ENCODE data around the gene COPS7A.
"Not testable (repeated sequence)": the region's sequence is repeated elsewhere in the genome, so short reads cannot be mapped to it uniquely, and the experiment has no call there.

The COPS7A gene

DNA sequence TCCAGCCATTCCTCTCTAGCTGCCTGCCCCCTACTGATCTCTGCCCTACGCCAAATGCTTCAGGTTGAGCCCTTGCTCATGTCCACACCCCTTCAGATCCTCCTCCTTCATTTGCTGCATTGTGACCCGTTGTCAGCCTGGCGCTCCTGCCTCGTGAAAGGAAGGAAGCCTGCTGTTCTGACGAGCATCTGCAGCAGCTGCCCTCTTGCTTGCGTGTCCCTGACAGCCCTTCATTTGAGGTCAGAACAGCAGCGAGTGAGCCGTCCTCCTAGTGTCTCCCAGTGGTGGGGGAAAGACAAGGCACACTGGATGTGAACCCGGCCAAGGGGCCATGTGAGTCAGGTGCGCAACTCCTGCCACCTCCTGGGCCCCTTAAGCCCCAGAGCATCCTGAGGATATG, 20.2 kb upstream of the COPS7A start:
- no peak for DNase-seq

GRCh38 chr12:6708351-6708750, 15.5 kb upstream of the COPS7A start:
- not testable (repeated sequence) for DNase-seq

DNA sequence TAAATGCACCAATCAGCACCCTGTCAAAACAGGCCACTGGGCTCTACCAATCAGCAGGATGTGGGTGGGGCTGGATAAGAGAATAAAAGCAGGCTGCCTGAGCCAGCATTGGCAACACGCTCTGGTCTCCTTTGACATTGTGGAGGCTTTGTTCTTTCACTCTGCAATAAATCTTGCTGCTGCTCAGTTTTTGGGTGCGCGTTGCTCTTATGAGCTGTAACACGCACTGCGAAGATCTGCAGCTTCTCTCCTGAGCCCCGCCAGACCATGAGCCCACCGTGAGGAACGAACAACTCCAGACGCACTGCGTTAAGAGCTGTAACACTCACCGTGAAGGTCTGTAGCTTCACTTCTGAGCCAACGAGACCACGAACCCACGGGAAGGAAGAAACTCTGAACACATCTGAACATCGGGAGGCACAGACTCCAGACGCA, 14.9 kb upstream of the COPS7A start:
- DNase-seq, result no peak

DNA sequence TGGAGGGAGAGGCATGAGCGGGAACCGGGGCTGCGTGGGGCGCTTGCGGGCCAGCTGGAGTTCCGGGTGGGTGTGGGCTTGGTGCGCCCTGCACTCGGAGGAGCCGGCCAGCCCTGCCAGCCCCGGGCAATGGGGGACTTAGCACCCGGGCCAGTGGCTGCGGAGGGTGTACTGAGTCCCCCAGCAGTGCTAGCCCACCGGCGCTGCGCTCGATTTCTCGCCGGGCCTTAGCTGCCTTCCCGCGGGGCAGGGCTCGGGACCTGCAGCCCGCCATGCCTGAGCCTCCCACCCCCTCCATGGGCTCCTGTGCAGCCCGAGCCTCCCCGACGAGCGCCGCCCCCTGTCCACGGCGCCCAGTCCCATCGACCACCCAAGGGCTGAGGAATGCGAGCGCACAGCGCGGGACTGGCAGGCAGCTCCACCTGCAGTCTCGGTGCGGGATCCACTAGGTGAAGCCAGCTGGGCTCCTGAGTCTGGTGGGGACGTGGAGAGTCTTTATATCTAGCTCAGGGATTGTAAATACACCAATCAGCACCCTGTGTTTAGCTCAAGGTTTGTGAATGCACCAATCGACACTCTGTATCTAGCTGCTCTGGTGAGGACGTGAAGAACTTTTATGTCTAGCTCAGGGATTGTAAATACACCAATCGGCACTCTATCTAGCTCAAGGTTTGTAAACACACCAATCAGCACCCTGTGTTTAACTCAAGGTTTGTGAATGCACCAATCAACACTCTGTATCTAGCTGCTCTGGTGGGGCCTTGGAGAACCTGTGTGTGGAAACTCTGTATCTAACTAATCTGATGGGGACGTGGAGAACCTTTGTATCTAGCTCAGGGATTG, 7.6 kb upstream of the COPS7A start:
- not testable (repeated sequence) for DNase-seq

GRCh38 chr12:6716874-6717437, 6.9 kb upstream of the COPS7A start:
- DNase-seq, result no peak

DNA sequence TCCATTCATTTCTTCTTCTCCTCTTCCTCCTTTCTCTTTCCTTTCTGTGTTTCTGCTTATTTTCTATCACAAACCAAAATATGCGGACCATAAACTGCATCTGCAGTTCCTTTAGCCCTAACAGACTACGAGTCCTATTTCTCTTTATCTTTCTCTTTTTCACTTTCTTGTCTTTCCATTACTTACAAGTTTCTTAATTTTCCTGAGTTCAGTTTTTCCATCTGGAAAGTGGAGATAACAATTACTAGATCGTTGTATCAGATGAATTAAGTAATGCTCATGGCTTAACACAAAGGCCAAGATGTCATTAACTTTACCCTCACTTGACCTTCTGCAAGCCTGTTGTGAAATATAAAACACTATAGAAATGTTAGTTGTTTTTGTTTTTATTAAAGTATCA, 983 bp upstream of the COPS7A start:
- no peak for DNase-seq

DNA sequence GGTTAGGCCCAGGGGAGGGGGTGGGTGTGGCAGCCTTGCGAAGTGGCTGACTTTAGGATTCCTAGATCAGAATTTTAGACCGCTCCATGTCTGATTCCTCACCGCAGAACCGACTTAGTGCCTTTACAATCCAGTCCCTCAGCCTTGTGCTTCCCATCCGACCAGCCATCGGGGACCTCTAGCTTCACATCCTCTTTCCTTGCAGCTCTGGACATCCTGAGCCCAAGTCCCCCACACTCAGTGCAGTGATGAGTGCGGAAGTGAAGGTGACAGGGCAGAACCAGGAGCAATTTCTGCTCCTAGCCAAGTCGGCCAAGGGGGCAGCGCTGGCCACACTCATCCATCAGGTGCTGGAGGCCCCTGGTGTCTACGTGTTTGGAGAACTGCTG, 557 bp downstream of the COPS7A start:
- no peak for DNase-seq

DNA sequence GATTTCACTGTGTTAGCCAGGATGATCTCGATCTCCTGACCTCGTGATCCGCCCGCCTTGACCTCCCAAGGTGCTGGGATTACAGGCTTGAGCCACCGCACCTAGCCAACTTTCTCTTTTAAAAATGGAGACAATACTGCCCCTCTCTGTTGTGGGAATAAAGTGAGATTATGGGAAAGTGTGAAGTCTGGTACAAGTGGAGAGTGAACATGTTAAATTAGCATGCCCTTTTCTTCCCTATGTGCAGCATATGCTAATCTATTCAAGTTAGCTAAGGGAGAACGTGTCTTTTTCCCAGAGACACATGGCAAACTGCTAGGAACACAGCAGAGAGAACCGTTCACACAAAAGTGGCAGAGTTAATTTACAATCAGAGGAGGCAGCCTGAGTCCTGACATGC, 1.5 kb downstream of the COPS7A start:
- DNase-seq, result no peak

- DNase-seq, result no peak
Observed at GRCh38 chr12:6729186-6729585, 5.3 kb downstream of the COPS7A start.

DNA sequence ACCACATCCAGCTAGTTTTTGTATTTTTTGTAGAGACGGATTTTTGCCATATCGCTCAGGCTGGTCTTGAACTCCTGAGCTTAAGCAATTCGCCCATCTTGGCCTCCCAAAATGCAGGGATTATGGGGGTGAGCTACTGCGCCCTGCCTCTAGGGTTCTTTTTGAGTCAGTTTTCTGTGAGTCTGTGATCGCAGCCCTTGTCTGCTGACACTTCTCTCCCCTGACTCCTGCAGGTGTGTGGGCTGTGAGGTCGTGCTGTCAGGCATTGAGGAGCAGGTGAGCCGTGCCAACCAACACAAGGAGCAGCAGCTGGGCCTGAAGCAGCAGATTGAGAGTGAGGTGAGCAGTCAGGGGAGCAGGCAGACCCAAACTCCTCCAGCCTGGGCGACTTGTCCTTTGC, 6.3 kb downstream of the COPS7A start:
- DNase-seq, result no peak

- no peak for DNase-seq
Observed at GRCh38 chr12:6734506-6735387, 10.9 kb downstream of the COPS7A start.

- peak; percentile 36 for DNase-seq
Observed at GRCh38 chr12:6735448-6736191, 11.8 kb downstream of the COPS7A start.

GRCh38 chr12:6736754-6737153, 12.9 kb downstream of the COPS7A start:
- no peak for DNase-seq

DNA sequence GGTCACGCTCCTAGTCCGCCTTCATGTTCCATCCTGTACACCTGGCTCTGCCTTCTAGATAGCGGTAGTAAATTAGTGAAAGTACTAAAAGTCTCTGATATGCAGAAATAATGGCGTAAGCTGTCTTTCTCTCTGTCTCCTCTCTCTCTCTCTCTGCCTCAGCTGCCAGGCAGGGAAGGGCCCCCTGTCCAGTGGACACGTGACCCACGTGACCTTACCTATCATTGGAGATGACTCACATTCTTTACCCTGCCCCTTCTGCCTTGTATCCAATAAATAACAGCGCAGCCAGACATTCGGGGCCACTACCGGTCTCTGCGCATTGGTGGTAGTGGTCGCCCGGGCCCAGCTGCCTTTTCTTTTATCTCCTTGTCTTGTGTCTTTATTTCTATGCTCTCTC, 18.2 kb downstream of the COPS7A start:
- not testable (repeated sequence) for DNase-seq

- DNase-seq, result no peak
Observed at GRCh38 chr12:6742834-6743233, 19.0 kb downstream of the COPS7A start.

DNA sequence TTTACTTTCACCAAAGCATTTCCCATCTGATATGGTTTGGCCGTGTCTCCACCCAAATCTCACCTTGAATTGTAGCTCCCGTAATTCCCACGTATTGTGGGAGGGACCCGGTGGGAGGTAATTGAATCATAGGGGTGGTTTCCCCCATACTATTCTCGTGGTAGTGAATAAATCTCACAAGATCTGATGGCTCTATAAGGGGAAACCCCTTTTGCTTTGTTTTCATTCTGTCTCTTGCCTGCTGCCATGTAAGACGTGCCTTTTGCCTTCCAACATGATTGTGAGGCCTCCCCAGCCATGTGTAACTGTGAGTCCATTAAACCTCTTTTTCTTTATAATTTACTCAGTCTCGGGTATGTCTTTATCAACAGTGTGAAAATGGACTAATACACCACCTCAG, 19.5 kb downstream of the COPS7A start:
- DNase-seq, result not testable (repeated sequence)

DNA sequence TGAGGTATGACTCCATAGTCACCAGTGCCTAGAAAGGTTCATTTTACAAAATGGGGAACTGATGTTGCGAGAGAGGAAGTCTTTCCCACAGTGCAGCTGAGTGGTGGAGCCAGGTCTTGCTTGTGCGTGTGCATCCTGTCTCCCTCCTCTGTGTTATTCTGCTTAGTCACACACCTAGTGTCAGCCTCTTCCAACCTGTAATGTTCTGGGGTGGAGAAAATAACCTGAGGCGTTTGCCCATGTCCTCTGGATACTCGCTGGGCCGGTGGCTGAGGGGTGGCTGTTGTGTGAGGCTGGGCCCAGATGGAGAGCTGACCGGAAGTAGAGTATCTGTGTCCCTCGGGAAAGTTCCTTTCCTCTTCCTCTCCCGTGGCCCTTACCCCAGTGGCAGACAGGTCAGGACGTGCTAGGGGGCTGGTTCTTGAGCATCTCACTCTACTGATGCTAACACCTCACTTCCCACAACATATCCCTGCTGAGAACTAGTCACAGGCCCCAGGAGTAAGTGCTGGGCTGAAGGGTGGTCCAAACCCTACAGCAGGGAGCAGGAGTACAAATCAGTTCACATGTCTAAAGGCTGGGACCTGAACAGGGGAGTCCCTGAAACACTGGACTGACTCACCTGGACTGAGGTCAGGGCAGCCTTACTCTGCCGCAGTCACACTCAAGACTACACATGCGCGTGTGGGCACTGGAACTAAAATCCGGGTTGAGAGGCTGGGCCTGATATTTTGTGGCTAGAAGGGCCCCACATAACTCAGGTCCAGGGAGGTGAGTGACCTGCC, 22.1 kb downstream of the COPS7A start:
- no peak for DNase-seq

DNA sequence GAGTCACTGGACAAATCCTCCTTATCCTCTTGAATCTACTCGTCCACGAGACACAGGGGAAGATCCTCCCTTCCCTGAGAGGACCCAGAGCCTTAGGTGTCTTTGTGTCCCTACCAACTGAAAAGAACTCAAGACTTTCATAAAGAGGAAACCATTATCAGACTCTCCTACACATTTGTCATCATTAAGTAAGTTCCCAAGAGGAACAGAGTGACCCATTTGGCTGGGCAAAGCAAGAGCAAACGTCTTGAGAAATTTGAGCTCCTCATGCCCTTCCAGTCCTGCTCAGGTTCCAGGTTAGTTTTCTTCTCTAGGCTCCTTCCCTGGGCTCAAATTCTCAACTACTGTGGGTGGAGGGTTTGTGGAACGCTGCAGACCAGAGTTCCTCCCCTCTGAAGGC, 23.4 kb downstream of the COPS7A start:
- DNase-seq, result no peak

- DNase-seq, result no peak
Observed at GRCh38 chr12:6748761-6749160, 24.9 kb downstream of the COPS7A start.

DNA sequence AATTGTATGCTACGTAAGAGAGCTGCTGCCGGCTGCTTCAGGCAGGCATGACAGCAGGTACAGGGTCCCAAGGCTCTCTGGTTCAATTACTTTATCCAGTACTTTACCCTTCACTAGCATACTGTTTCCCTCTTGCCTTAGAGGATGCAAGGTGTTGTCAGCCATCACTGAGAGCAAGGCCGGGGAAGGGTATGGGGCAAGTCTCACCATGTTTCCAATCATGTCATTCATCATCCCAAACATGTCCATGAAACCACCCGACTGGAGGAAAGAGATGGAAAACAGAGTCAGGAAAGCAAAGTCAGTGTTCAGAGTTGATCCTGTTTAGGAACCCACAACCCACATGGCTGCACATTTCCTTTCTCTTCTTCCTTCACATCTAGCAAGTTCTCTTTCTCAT, 26.7 kb downstream of the COPS7A start:
- no peak for DNase-seq

- DNase-seq, result no peak
Observed at GRCh38 chr12:6751767-6752166, 27.9 kb downstream of the COPS7A start.
